ENCODE data around the gene SH3BGRL. TPM values are rescaled to one million over a fixed set of nuclear protein-coding genes. Genes with fewer than 3 reads are reported as not detected.

The SH3BGRL gene
- total RNA-seq, 1 experiment from 2014 or later, result 26.4 TPM

DNA sequence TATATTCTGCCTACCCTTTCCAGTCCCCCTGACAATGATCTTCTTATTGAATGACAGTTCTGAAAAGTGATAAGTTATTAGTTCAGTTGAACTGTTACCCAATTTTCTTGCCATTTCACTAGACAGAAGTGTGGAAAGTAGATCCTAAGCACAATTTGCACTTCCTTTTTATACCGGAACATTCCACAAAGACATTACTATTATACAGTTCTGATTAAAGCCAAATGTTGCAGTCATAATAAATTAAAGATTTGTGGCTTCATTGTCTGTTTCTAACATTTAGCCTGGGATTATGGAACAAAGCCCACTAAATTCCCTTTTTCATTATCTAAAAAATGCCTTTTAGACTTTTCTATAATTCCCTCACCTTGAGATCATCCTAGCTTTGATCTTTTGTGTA is 13.8 kb downstream of the SH3BGRL start:
- CTCF ChIA-PET, result no interaction called here
- Histone ChIP-seq H3K27me3 (ENCODE audit: low read length) (no peaks in the 10 kb centered on the region), H3K4me3 (ENCODE audit: low read length) (no peak overlapping the region), H3K4me1 (ENCODE audit: insufficient read depth, low read length) (peaks cover 26% of the 10 kb centered on the region), H3K4me2 (ENCODE audit: low read length) (no peak overlapping the region), H3K9me2 (replicated peaks; ENCODE audit: low read length) (no peaks in the 10 kb centered on the region), H3F3A (ENCODE audit: low read length, unreplicated experiment) (no peaks in the 10 kb centered on the region), H4K20me1 (ENCODE audit: low read length) (no peaks in the 10 kb centered on the region), H2AFZ (ENCODE audit: low read length) (no peak overlapping the region), H3K9ac (ENCODE audit: low read length) (no peak overlapping the region), H3K27ac (ENCODE audit: low read length) (no peak overlapping the region), H3K79me2 (ENCODE audit: low read length) (no peaks in the 10 kb centered on the region), H3K9me3 (ENCODE audit: low read length) (no peaks in the 10 kb centered on the region), H3K36me3 (ENCODE audit: low read depth, low read length) (no peaks in the 10 kb centered on the region)
- TF ChIP-seq, protein P1, sequence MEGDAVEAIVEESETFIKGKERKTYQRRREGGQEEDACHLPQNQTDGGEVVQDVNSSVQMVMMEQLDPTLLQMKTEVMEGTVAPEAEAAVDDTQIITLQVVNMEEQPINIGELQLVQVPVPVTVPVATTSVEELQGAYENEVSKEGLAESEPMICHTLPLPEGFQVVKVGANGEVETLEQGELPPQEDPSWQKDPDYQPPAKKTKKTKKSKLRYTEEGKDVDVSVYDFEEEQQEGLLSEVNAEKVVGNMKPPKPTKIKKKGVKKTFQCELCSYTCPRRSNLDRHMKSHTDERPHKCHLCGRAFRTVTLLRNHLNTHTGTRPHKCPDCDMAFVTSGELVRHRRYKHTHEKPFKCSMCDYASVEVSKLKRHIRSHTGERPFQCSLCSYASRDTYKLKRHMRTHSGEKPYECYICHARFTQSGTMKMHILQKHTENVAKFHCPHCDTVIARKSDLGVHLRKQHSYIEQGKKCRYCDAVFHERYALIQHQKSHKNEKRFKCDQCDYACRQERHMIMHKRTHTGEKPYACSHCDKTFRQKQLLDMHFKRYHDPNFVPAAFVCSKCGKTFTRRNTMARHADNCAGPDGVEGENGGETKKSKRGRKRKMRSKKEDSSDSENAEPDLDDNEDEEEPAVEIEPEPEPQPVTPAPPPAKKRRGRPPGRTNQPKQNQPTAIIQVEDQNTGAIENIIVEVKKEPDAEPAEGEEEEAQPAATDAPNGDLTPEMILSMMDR (conservative IDR thresholded peaks at IDR 0.05; ENCODE audit: low read depth, low read length), result no peak
- TF ChIP-seq EZH2phosphoT487 (IDR thresholded peaks at IDR 0.05; ENCODE audit: borderline replicate concordance, low read length) (no peak), EZH2 (IDR thresholded peaks at IDR 0.05; ENCODE audit: low read length, unreplicated experiment) (no peak)
- BruUV-seq (replicated peaks), result no TSS peak
- intact Hi-C loops (cut with micrococcal nuclease), result no loop called here
- POLR2A ChIA-PET (ENCODE audit: unreplicated experiment), result no interaction called here
- no peak for ATAC-seq
- DNase-seq, result no peak

GRCh38 chrX:81229229-81229628 is 27.3 kb downstream of the SH3BGRL start:
- Histone ChIP-seq H2AFZ (ENCODE audit: low read length) (no peak overlapping the region), H3K9me3 (ENCODE audit: low read length) (no peaks in the 10 kb centered on the region), H3K4me1 (ENCODE audit: insufficient read depth, low read length) (no peaks in the 10 kb centered on the region), H3K9me2 (replicated peaks; ENCODE audit: low read length) (no peaks in the 10 kb centered on the region), H3F3A (ENCODE audit: low read length, unreplicated experiment) (no peaks in the 10 kb centered on the region), H4K20me1 (ENCODE audit: low read length) (no peaks in the 10 kb centered on the region), H3K79me2 (ENCODE audit: low read length) (no peaks in the 10 kb centered on the region), H3K27me3 (ENCODE audit: low read length) (no peaks in the 10 kb centered on the region), H3K4me3 (ENCODE audit: low read length) (no peak overlapping the region), H3K9ac (ENCODE audit: low read length) (no peak overlapping the region), H3K4me2 (ENCODE audit: low read length) (no peak overlapping the region), H3K36me3 (ENCODE audit: low read depth, low read length) (no peaks in the 10 kb centered on the region), H3K27ac (ENCODE audit: low read length) (no peak overlapping the region)
- no peak for DNase-seq
- CTCF ChIA-PET, result no interaction called here
- no TSS peak for BruUV-seq (replicated peaks)
- intact Hi-C loops (cut with micrococcal nuclease), result no loop called here
- POLR2A ChIA-PET (ENCODE audit: unreplicated experiment), result no interaction called here
- TF ChIP-seq EZH2 (IDR thresholded peaks at IDR 0.05; ENCODE audit: low read length, unreplicated experiment), result no peak
- TF ChIP-seq, protein P1 (conservative IDR thresholded peaks at IDR 0.05; ENCODE audit: low read depth, low read length), result no peak
- no peak for TF ChIP-seq EZH2phosphoT487 (IDR thresholded peaks at IDR 0.05; ENCODE audit: borderline replicate concordance, low read length)
- ATAC-seq, result no peak

- ChIA-PET CTCF (no interaction called here), POLR2A (ENCODE audit: unreplicated experiment) (no interaction called here)
- H3K27me3 ChIP-seq (ENCODE audit: low read length), result no peaks in the 10 kb centered on the region
- H3K9me2 ChIP-seq (replicated peaks; ENCODE audit: low read length), result no peaks in the 10 kb centered on the region
- H3K4me3 ChIP-seq (ENCODE audit: low read length), result no peak overlapping the region
- DNase-seq (no peak), ATAC-seq (no peak)
- H3K36me3 ChIP-seq (ENCODE audit: low read depth, low read length), result no peaks in the 10 kb centered on the region
- no peaks in the 10 kb centered on the region for H3K4me1 ChIP-seq (ENCODE audit: insufficient read depth, low read length)
- TF ChIP-seq EZH2 (IDR thresholded peaks at IDR 0.05; ENCODE audit: low read length, unreplicated experiment) (no peak), EZH2phosphoT487 (IDR thresholded peaks at IDR 0.05; ENCODE audit: borderline replicate concordance, low read length) (no peak)
- TF ChIP-seq, protein P1 (conservative IDR thresholded peaks at IDR 0.05; ENCODE audit: low read depth, low read length), result no peak
- H3K27ac ChIP-seq (ENCODE audit: low read length), result no peak overlapping the region
- no peak overlapping the region for H2AFZ ChIP-seq (ENCODE audit: low read length)
- BruUV-seq (replicated peaks), result no TSS peak
- H3K9me3 ChIP-seq (ENCODE audit: low read length), result no peaks in the 10 kb centered on the region
- H3F3A ChIP-seq (ENCODE audit: low read length, unreplicated experiment), result no peaks in the 10 kb centered on the region
- H3K79me2 ChIP-seq (ENCODE audit: low read length), result no peaks in the 10 kb centered on the region
- no peak overlapping the region for H3K9ac ChIP-seq (ENCODE audit: low read length)
- intact Hi-C loops (cut with micrococcal nuclease), result no loop called here
- H4K20me1 ChIP-seq (ENCODE audit: low read length), result no peaks in the 10 kb centered on the region
- no peak overlapping the region for H3K4me2 ChIP-seq (ENCODE audit: low read length)
Observed at GRCh38 chrX:81229901-81230300, 28.0 kb downstream of the SH3BGRL start.
